OCI-LY3 (cell line): ENCODE measurements around the gene KLHL35.

ENCODE experiments used
- H2AFZ ChIP-seq: fragments of 200-600, 300-600 bp; shearing (Covaris generic); 2 replicates; pipeline ENCODE4 v1.6.0; 2014; ENCODE audit warnings: antibody characterized with exemption, low read depth, low read length
- H3K27ac ChIP-seq: fragments of 200-600, 300-600 bp; sonication (generic); 2 replicates; pipeline ENCODE4 v1.5.1; 2014; ENCODE audit warnings: mild to moderate bottlenecking, low read length, moderate library complexity, mixed read lengths
- H3K27me3 ChIP-seq: fragments of 200-600, 300-600 bp; sonication (generic); 2 replicates; pipeline ENCODE4 v1.6.1; 2014; ENCODE audit warnings: low read depth, low read length, mixed read lengths
- H3K36me3 ChIP-seq: fragments of 200-600, 300-600 bp; sonication (generic); replicated peaks from 2 replicates; pipeline ENCODE3; 2014; ENCODE audit warnings: low read depth, low read length, mixed read lengths
- H3K4me1 ChIP-seq: fragments of 300-600, 200-600 bp; sonication (generic); 2 replicates; pipeline ENCODE4 v1.6.1; 2014; ENCODE audit warnings: low read length, mixed read lengths
- H3K4me2 ChIP-seq: fragments of 200-600, 300-600 bp; sonication (generic); 2 replicates; pipeline ENCODE4 v1.6.1; 2014; ENCODE audit warnings: low read length, mixed read lengths
- H3K4me3 ChIP-seq: fragments of 300-600, 200-600 bp; sonication (generic); 2 replicates; pipeline ENCODE4 v1.5.1; 2014; ENCODE audit warnings: antibody characterized with exemption, mild to moderate bottlenecking, low read length, moderate library complexity
- H3K79me2 ChIP-seq: fragments of 300-600, 200-600 bp; shearing (Covaris generic); 2 replicates; pipeline ENCODE4 v1.6.1; 2014; ENCODE audit warnings: mild to moderate bottlenecking, low read length, mixed read lengths
- H3K9ac ChIP-seq: fragments of 300-600, 200-600 bp; shearing (Covaris generic); 2 replicates; pipeline ENCODE4 v1.6.0; 2014; ENCODE audit warnings: mild to moderate bottlenecking, low read length, moderate library complexity
- H3K9me3 ChIP-seq: fragments of 200-600, 300-600 bp; shearing (Covaris generic); 2 replicates; pipeline ENCODE4 v1.6.1; 2014; ENCODE audit warnings: low read length, mixed read lengths; ENCODE audit not compliant: insufficient read depth
- H4K20me1 ChIP-seq: fragments of 200-600, 300-600 bp; sonication (generic); 2 replicates; pipeline ENCODE4 v1.6.1; 2016; ENCODE audit warnings: low read length, mixed read lengths; ENCODE audit not compliant: insufficient read depth
- CTCF ChIP-seq: fragments of 200-600, 300-600 bp; sonication (generic); IDR thresholded peaks from 2 replicates; pipeline ENCODE4 v1.5.1; 2014; ENCODE audit warnings: antibody characterized with exemption, low read length, low read depth
- EZH2phosphoT487 ChIP-seq: fragments of 200-600 bp; shearing (Covaris generic); IDR thresholded peaks from 2 replicates; pipeline ENCODE4 v1.6.1; 2018; ENCODE audit warnings: antibody characterized with exemption, mixed run types, low read depth

The KLHL35 gene

DNA sequence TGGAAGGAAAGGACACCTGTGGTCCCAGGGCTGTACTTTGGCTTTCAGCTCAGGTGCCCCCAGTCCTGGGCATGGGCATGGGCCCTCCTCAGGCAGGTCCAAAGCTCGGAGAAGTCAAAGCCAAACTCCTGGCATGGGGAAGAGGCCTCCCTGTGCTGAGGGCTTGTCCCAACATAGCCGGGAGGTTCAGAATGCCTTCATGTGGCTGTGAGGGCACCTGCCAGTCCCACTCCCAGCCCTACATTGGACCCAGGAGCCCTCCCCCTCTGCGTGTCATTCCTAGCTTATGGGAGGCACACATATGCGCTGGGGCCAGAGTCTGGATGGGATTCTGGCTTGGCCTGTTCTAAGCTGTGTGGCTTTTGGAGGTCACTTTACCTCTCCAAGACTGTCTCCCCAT, 1.0 kb upstream of the KLHL35 start:
- Histone ChIP-seq H3K79me2 (no peaks in the 10 kb centered on the region), H3K27me3 (peaks cover 26% of the 10 kb centered on the region), H3K36me3 (no peaks in the 10 kb centered on the region)

DNA sequence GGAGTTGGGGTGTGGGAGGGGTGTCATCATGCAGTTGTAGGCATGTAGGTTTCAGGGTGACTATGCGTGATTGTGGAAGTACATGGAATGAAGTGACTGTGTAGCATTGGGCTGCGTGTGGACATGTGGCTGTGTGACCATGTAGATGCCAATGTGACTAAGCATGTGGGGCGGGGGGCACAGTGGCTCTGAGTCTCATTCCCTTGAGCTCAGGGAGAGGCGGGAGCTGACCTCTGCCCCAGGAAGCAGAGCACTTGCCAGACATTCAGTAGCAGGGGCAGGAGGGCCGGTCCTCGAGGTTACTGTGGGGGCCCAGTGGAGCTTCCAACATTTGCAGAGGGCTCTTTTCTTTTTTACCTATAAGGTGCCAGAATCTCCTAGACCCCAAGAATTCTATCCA, 440 bp upstream of the KLHL35 start:
- H3K4me1 ChIP-seq: no peaks in the 10 kb centered on the region
- H3K27ac ChIP-seq: no peak overlapping the region
- H3K36me3 ChIP-seq: no peaks in the 10 kb centered on the region
- H4K20me1 ChIP-seq: no peaks in the 10 kb centered on the region
- H3K27me3 ChIP-seq: peaks cover 24% of the 10 kb centered on the region
- H3K79me2 ChIP-seq: no peaks in the 10 kb centered on the region
- no peak overlapping the region for H2AFZ ChIP-seq
- no peak overlapping the region for H3K4me2 ChIP-seq
- H3K9me3 ChIP-seq: no peaks in the 10 kb centered on the region
- no peak overlapping the region for H3K4me3 ChIP-seq
- no peak overlapping the region for H3K9ac ChIP-seq
- no peak for TF ChIP-seq EZH2phosphoT487
- TF ChIP-seq CTCF: no peak

More for the DNA sequence above, 1.0 kb upstream of the KLHL35 start:
- H3K4me3 ChIP-seq: no peak overlapping the region
- no peaks in the 10 kb centered on the region for H3K4me1 ChIP-seq
- no peak overlapping the region for H2AFZ ChIP-seq
- TF ChIP-seq CTCF (no peak), EZH2phosphoT487 (no peak)
- no peaks in the 10 kb centered on the region for H3K9me3 ChIP-seq
- no peak overlapping the region for H3K9ac ChIP-seq
- no peaks in the 10 kb centered on the region for H4K20me1 ChIP-seq
- no peak overlapping the region for H3K4me2 ChIP-seq
- H3K27ac ChIP-seq: no peak overlapping the region

DNA sequence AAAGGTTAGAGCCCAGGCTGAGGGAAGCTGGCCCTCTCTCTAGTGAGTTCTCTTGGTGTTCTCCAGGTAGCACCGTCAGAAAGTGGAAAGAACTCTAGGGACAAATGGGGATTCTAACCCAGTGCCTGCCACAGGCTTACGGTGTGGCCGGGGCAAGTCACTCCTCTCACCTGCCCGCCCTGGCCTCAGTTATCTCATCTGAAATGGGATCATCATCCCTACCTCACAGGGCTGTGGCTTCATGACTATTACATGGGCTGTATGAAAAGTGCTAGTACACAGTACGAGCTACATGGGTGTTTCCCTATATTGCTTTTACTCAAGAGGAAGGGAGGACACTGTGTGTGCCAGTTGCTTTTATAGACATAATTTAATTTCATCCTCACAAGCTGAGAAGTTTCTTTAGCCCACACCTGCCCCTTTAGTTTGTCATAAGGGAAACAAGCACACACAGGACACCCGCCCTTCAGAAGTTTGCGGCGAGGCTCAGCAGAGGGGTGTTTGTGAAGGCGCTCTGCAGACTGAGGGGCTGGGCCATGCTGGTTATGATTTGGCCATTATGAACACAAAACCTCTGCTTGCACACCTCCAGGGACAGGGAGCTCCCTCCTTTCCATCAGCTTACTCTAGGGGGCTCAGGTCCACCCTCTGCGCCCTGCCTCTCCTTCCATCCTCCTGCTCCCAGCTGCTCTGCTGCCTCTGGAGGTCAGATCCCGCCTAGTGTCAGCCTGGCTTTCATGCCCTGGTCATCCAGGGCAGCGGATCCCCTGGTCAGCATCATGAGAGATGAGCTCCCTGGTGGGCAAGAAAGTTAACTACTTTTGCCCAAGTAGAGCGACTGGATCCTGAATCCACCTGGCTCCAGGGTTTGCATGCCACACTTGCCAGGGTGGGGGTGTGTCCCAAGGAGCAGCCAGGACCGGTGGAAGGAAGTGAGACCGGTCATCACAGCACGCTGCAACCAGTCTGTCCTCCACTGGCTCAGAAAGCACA, 1.2 kb downstream of the KLHL35 start:
- Histone ChIP-seq H3K9ac (no peak overlapping the region), H3K27me3 (peaks cover 21% of the 10 kb centered on the region), H3K27ac (no peak overlapping the region), H3K4me1 (0 out of 2 replicates have a peak, but pooled peaks cover 4% of the 10 kb centered on the region), H3K9me3 (no peaks in the 10 kb centered on the region), H3K4me3 (no peak overlapping the region), H3K4me2 (no peak overlapping the region), H3K36me3 (no peaks in the 10 kb centered on the region), H2AFZ (no peak overlapping the region), H3K79me2 (no peaks in the 10 kb centered on the region), H4K20me1 (no peaks in the 10 kb centered on the region)
- no peak for TF ChIP-seq CTCF
- no peak for TF ChIP-seq EZH2phosphoT487

DNA sequence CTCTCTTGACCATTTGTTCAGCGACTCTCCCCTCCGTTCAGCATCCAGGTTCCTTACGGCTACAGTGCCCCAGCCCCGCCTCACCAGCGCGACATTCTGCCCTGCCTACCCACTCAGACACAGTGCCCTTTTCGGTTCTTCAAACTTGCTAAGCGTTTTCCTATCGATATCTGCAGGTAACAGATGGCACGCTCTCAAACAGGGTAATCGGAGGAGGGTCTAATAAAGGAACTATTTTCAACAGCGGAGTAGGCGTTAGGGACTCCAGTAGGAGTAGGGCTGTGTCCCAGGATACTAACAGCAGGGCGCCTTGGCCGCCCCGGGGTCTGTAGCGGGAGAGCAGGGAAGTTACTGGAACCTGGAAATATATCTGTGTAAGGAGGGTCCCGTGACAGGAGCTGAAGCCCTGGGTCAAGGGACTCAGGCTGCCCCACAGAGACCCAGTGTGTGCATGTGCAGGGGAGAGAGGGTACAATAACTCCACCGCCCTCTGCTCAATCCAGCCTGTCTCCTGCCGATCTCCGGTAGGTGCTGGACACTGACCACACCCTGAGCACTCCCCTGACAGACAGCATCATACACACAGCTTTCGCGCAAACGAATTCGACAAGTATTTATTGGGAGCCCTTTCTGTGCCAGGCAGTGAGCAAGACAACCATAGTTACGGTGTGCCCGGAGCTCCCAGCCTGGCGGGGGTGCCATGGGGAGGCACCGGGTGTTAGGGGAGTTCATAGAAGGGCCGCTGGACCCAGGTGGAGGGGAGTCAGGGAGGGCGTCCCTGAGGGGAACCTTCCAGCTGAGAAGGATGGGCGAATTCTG, 2.1 kb downstream of the KLHL35 start:
- Histone ChIP-seq H3K4me2 (no peak overlapping the region), H3K4me3 (no peak overlapping the region), H3K9ac (no peak overlapping the region), H3K4me1 (0 out of 2 replicates have a peak, but pooled peaks cover 4% of the 10 kb centered on the region), H3K9me3 (no peaks in the 10 kb centered on the region), H3K79me2 (no peaks in the 10 kb centered on the region), H2AFZ (no peak overlapping the region), H3K27me3 (peaks cover 21% of the 10 kb centered on the region), H3K27ac (no peak overlapping the region), H3K36me3 (no peaks in the 10 kb centered on the region), H4K20me1 (no peaks in the 10 kb centered on the region)
- TF ChIP-seq EZH2phosphoT487 (no peak), CTCF (no peak)
